Measurements from ENCODE around the gene ACSBG1.

DNA sequence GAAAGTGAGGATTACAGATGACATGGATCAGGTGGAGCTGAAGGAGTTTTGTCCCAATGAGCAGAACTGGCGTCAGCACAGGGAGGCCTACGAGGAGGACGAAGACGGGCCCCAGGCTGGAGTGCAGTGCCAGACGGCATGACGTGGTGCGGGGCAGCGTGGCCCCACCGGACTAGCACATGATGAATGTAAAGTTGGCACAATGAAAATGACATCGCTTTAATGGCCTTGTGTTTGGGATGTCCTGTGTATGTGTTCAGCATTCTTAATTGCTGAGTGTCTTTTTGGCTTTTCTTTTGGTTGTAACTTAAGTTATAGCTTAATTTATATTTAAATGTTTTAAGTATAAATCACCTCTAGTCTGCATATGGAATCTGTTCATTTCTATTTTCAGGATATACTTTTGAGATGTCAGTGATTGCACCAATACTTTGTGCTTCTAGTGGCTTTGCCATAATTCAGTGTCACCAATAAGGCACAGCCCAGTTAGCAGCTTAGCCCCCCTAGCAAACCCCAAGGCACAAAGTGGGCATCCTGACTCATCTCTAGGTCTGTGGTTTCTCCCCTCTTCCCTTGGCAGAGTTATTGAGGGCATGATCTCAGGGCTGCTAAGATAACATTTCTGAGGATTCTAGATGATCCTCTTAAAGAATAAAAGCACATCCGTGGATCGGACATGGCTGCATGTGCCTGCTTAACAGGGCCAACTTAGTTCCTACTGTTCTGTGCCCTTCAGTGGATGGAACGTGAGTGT, 46.1 kb upstream of the ACSBG1 start:
- TF ChIP-seq, protein P1, sequence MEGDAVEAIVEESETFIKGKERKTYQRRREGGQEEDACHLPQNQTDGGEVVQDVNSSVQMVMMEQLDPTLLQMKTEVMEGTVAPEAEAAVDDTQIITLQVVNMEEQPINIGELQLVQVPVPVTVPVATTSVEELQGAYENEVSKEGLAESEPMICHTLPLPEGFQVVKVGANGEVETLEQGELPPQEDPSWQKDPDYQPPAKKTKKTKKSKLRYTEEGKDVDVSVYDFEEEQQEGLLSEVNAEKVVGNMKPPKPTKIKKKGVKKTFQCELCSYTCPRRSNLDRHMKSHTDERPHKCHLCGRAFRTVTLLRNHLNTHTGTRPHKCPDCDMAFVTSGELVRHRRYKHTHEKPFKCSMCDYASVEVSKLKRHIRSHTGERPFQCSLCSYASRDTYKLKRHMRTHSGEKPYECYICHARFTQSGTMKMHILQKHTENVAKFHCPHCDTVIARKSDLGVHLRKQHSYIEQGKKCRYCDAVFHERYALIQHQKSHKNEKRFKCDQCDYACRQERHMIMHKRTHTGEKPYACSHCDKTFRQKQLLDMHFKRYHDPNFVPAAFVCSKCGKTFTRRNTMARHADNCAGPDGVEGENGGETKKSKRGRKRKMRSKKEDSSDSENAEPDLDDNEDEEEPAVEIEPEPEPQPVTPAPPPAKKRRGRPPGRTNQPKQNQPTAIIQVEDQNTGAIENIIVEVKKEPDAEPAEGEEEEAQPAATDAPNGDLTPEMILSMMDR (IDR thresholded peaks at IDR 0.05), result no peak
- TF ChIP-seq POLR2A (IDR thresholded peaks at IDR 0.05), result no peak
- no peak for TF ChIP-seq POLR2AphosphoS5 (IDR thresholded peaks at IDR 0.05)

Data from transverse colon (tissue), 4 donors.